Gastrocnemius medialis (tissue), 4 donors: ENCODE results near the gene ZNF407. TPM values are rescaled to one million over a fixed set of nuclear protein-coding genes. Genes with fewer than 3 reads are reported as not detected.

ENCODE experiments used
- ATAC-seq, 2 donors: fragments of 150-250 bp; one replicate each; pipeline ENCODE4 v1.9.1; 2016
- DNase-seq, 2 donors: peaks; one replicate each; pipeline ENCODE4 v3.0.0-alpha.2; 2019
- H3K27ac ChIP-seq, 4 donors: fragments of 200-600 bp; sonication (generic); 1 replicate in 1 of 4; 2 replicates in 3 of 4; pipeline ENCODE4 v1.5.1; 2016 to 2018; ENCODE audit warnings: mild to moderate bottlenecking in 2 of 4, moderate library complexity in 1 of 4
- H3K27me3 ChIP-seq, 3 donors: fragments of 200-600 bp; sonication (generic) in 2 of 3; 1 replicate in 1 of 3; 2 replicates in 2 of 3; pipeline versions ENCODE4 v1.5.1 to v1.6.0; 2016 to 2019; ENCODE audit warnings: mild to moderate bottlenecking in 1 of 3, moderate library complexity in 1 of 3
- H3K36me3 ChIP-seq, 2 donors: fragments of 200-600 bp; sonication (generic) in 1 of 2; one replicate each; pipeline ENCODE4 v1.5.1; 2017 to 2018
- H3K4me1 ChIP-seq, 2 donors: fragments of 200-600 bp; sonication (generic) in 1 of 2; one replicate each; pipeline ENCODE4 v1.5.1; 2016 to 2017; ENCODE audit warnings: mild to moderate bottlenecking in 2 of 2
- H3K4me3 ChIP-seq, 4 donors: fragments of 200-600 bp; sonication (generic) in 3 of 4; 1 replicate in 1 of 4; 2 replicates in 3 of 4; pipeline ENCODE4 v1.5.1; 2016 to 2019; ENCODE audit warnings: mild to moderate bottlenecking in 2 of 4
- H3K9me3 ChIP-seq, 3 donors: fragments of 200-600 bp; sonication (generic) in 2 of 3; 1 replicate in 1 of 3; 2 replicates in 2 of 3; pipeline ENCODE4 v1.5.1; 2016 to 2019
- POLR2A ChIP-seq, 2 donors: fragments of 450-650 bp; IDR thresholded peaks; one replicate each; pipeline ENCODE4 v1.6.1; 2017; ENCODE audit warnings: antibody characterized with exemption in 2 of 2, mild to moderate bottlenecking in 2 of 2, moderate library complexity in 2 of 2
- in situ Hi-C, 4 donors: fragments of 200-750 bp; cut with MboI; loops; one replicate each; pipeline versions ENCODE4 v1.15.0 to v1.8.0; 2017; ENCODE audit warnings: low sequenced_read_pairs in 4 of 4
- intact Hi-C: fragments of 100-400 bp; cut with DNase I; formaldehyde crosslinking; loops from one replicate; pipeline ENCODE4 v1.15.1; 2023; ENCODE audit warnings: low total_unique reads
- total RNA-seq, 4 donors: library from RNA; depleted of rRNA; stranded (reverse); fragments of >200 nt; gene quantifications; one replicate each; pipeline versions ENCODE4 v1.1.0 to v1.2.3, GENCODE V29; 2016
- TF ChIP-seq, protein P1 (sequence below), 5 experiments: fragments of 450-650 bp in 3 of 5; fragments of 200-600 bp in 2 of 5; sonication (generic) in 2 of 5; IDR thresholded peaks in 4 of 5; conservative IDR thresholded peaks in 1 of 5; 1 replicate in 4 of 5; 2 replicates in 1 of 5; pipeline ENCODE4 v1.5.1; 2016 to 2019; ENCODE audit warnings: antibody characterized with exemption in 5 of 5, mild to moderate bottlenecking in 3 of 5, moderate library complexity in 3 of 5

Gene ZNF407
- total RNA-seq, 4 donors from 2014 or later, result 5.9 to 11.4 (median 9.2) TPM

- DNase-seq (no peak), ATAC-seq (no peak)
- in situ Hi-C loops, result no loop called here
- intact Hi-C loops, result no loop called here
- no peak overlapping the region for H3K27ac ChIP-seq
- no peaks in the 10 kb centered on the region for H3K9me3 ChIP-seq
- H3K27me3 ChIP-seq, result no peaks in the 10 kb centered on the region
- H3K4me1 ChIP-seq, result no peaks in the 10 kb centered on the region
- H3K4me3 ChIP-seq, result no peak overlapping the region
- no peaks in the 10 kb centered on the region for H3K36me3 ChIP-seq
- TF ChIP-seq, protein P1, sequence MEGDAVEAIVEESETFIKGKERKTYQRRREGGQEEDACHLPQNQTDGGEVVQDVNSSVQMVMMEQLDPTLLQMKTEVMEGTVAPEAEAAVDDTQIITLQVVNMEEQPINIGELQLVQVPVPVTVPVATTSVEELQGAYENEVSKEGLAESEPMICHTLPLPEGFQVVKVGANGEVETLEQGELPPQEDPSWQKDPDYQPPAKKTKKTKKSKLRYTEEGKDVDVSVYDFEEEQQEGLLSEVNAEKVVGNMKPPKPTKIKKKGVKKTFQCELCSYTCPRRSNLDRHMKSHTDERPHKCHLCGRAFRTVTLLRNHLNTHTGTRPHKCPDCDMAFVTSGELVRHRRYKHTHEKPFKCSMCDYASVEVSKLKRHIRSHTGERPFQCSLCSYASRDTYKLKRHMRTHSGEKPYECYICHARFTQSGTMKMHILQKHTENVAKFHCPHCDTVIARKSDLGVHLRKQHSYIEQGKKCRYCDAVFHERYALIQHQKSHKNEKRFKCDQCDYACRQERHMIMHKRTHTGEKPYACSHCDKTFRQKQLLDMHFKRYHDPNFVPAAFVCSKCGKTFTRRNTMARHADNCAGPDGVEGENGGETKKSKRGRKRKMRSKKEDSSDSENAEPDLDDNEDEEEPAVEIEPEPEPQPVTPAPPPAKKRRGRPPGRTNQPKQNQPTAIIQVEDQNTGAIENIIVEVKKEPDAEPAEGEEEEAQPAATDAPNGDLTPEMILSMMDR (IDR thresholded peaks at IDR 0.05 in 4 of 5, conservative IDR thresholded peaks at IDR 0.05 in 1 of 5), result no peak
- no peak for TF ChIP-seq POLR2A (IDR thresholded peaks at IDR 0.05)
Observed at GRCh38 chr18:74760436-74760835, 162.8 kb downstream of the ZNF407 start.

GRCh38 chr18:74766251-74766650 is 168.6 kb downstream of the ZNF407 start:
- intact Hi-C loops (no loop called here), in situ Hi-C loops (no loop called here)
- H3K36me3 ChIP-seq, result no peaks in the 10 kb centered on the region
- H3K4me3 ChIP-seq, result no peak overlapping the region
- no peaks in the 10 kb centered on the region for H3K27me3 ChIP-seq
- H3K27ac ChIP-seq, result no peak overlapping the region
- no peak for DNase-seq
- H3K9me3 ChIP-seq, result no peaks in the 10 kb centered on the region
- no peak for ATAC-seq
- H3K4me1 ChIP-seq, result peaks cover 0 to 4% of the 10 kb centered on the region in 2 donors
- TF ChIP-seq POLR2A (IDR thresholded peaks at IDR 0.05), result no peak
- TF ChIP-seq, protein P1 (IDR thresholded peaks at IDR 0.05 in 4 of 5, conservative IDR thresholded peaks at IDR 0.05 in 1 of 5), result no peak

DNA sequence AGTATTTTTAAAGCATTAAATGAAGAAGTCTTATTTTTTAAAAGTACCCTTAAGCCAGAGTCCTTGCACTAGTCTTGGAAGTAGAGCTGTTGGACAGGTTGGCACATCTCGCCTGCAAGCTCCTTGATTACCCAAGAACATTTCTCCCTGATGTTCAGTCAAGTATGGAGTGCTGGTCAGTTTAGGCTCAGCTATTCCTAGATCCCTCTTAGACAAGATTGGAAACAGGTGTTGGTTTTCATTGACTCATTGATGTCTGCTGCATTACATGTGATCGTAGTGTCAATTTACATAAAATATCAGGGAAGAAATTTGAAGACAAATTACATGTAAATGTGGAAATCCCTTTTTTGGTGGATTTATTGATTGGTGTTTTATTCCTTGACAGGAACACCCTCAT is 170.4 kb downstream of the ZNF407 start:
- no peak overlapping the region for H3K4me3 ChIP-seq
- H3K4me1 ChIP-seq, result peaks cover 0 to 4% of the 10 kb centered on the region in 2 donors
- TF ChIP-seq, protein P1 (IDR thresholded peaks at IDR 0.05 in 4 of 5, conservative IDR thresholded peaks at IDR 0.05 in 1 of 5), result no peak
- no peak for TF ChIP-seq POLR2A (IDR thresholded peaks at IDR 0.05)
- no peaks in the 10 kb centered on the region for H3K9me3 ChIP-seq
- H3K27ac ChIP-seq, result no peak overlapping the region
- H3K27me3 ChIP-seq, result no peaks in the 10 kb centered on the region
- no peak for DNase-seq
- H3K36me3 ChIP-seq, result no peaks in the 10 kb centered on the region
- intact Hi-C loops, result no loop called here
- ATAC-seq, result no peak
- in situ Hi-C loops, result no loop called here

DNA sequence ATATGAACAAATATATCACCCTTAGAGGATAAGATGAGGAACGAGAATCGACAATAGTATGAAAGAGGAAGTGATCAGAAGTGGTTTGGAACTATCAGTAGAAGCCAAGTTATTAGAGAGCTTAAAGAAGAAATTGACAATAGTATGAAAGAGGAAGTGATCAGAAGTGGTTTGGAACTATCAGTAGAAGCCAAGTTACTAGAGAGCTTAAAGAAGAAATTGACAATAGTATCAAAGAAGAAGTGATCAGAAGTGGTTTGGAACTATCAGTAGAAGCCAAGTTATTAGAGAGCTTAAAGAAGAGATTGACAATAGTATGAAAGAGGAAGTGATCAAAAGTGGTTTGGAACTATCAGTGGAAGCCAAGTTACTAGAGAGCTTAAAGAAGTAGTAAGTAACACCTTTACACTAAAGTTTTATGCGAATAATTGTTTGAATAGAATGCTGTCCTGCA is 175.5 kb downstream of the ZNF407 start:
- TF ChIP-seq, protein P1 (IDR thresholded peaks at IDR 0.05 in 4 of 5, conservative IDR thresholded peaks at IDR 0.05 in 1 of 5), result no peak
- TF ChIP-seq POLR2A (IDR thresholded peaks at IDR 0.05), result no peak
- Histone ChIP-seq H3K4me1 (peaks cover 0 to 1% of the 10 kb centered on the region in 2 donors), H3K27me3 (no peaks in the 10 kb centered on the region), H3K27ac (no peak overlapping the region), H3K9me3 (no peaks in the 10 kb centered on the region), H3K4me3 (no peak overlapping the region), H3K36me3 (no peaks in the 10 kb centered on the region)
- in situ Hi-C loops, result loop anchor here in 1 of 4 donors (10.0 kb wide), 1 partner anchor 58 kb away; no protein-coding TSS in a partner anchor
- DNase-seq (no peak), ATAC-seq (no peak)
- intact Hi-C loops, result no loop called here

- in situ Hi-C loops (loop anchor here in 1 of 4 donors (10.0 kb wide), 1 partner anchor 60 kb away; no protein-coding TSS in a partner anchor), intact Hi-C loops (no loop called here)
- no peaks in the 10 kb centered on the region for H3K27me3 ChIP-seq
- no peak for ATAC-seq
- no peak overlapping the region for H3K27ac ChIP-seq
- no peak for DNase-seq
- H3K36me3 ChIP-seq, result no peaks in the 10 kb centered on the region
- no peak for TF ChIP-seq POLR2A (IDR thresholded peaks at IDR 0.05)
- TF ChIP-seq, protein P1 (IDR thresholded peaks at IDR 0.05 in 4 of 5, conservative IDR thresholded peaks at IDR 0.05 in 1 of 5), result no peak
- H3K4me1 ChIP-seq, result no peaks in the 10 kb centered on the region
- no peak overlapping the region for H3K4me3 ChIP-seq
- no peaks in the 10 kb centered on the region for H3K9me3 ChIP-seq
Observed at GRCh38 chr18:74774486-74774885, 176.8 kb downstream of the ZNF407 start.
